Parathyroid adenoma (tissue), 2 donors: ENCODE data around the gene PRRC2B.

ENCODE experiments used
- H2AFZ ChIP-seq: fragments of 300-600 bp; sonication (generic); one replicate; pipeline ENCODE4 v1.7.0; 2017; ENCODE audit warnings: antibody characterized with exemption, mild to moderate bottlenecking
- H3K27ac ChIP-seq: fragments of 300-600 bp; sonication (generic); one replicate; pipeline ENCODE4 v1.7.0; 2017
- H3K27me3 ChIP-seq: fragments of 300-600 bp; sonication (generic); one replicate; pipeline ENCODE4 v1.7.0; 2017; ENCODE audit warnings: low read length; ENCODE audit not compliant: control insufficient read depth, insufficient read depth
- H3K36me3 ChIP-seq: fragments of 300-600 bp; sonication (generic); one replicate; pipeline ENCODE4 v1.7.0; 2017; ENCODE audit warnings: low read length; ENCODE audit not compliant: control insufficient read depth, insufficient read depth
- H3K4me1 ChIP-seq: fragments of 300-600 bp; sonication (generic); one replicate; pipeline ENCODE4 v1.7.0; 2017; ENCODE audit warnings: control low read depth
- H3K4me2 ChIP-seq: fragments of 300-600 bp; sonication (generic); one replicate; pipeline ENCODE4 v1.7.0; 2017; ENCODE audit warnings: low read length
- H3K4me3 ChIP-seq: fragments of 300-600 bp; sonication (generic); one replicate; pipeline ENCODE4 v1.7.0; 2017; ENCODE audit warnings: low read depth, low read length
- H3K79me2 ChIP-seq: fragments of 300-600 bp; sonication (generic); one replicate; pipeline ENCODE4 v1.7.0; 2017; ENCODE audit warnings: control low read depth
- H3K9ac ChIP-seq: fragments of 300-600 bp; sonication (generic); one replicate; pipeline ENCODE4 v1.7.0; 2017; ENCODE audit warnings: mild to moderate bottlenecking
- H3K9me3 ChIP-seq: fragments of 300-600 bp; sonication (generic); one replicate; pipeline ENCODE4 v1.7.0; 2017; ENCODE audit warnings: low read length; ENCODE audit not compliant: control insufficient read depth
- TF ChIP-seq, protein P1 (sequence below): fragments of 300-600 bp; sonication (generic); IDR thresholded peaks from one replicate; pipeline ENCODE4 v1.7.0; 2017; ENCODE audit warnings: antibody characterized with exemption, mild to moderate bottlenecking
- donor health status: primary hyperparathyroidism.

The PRRC2B gene

DNA sequence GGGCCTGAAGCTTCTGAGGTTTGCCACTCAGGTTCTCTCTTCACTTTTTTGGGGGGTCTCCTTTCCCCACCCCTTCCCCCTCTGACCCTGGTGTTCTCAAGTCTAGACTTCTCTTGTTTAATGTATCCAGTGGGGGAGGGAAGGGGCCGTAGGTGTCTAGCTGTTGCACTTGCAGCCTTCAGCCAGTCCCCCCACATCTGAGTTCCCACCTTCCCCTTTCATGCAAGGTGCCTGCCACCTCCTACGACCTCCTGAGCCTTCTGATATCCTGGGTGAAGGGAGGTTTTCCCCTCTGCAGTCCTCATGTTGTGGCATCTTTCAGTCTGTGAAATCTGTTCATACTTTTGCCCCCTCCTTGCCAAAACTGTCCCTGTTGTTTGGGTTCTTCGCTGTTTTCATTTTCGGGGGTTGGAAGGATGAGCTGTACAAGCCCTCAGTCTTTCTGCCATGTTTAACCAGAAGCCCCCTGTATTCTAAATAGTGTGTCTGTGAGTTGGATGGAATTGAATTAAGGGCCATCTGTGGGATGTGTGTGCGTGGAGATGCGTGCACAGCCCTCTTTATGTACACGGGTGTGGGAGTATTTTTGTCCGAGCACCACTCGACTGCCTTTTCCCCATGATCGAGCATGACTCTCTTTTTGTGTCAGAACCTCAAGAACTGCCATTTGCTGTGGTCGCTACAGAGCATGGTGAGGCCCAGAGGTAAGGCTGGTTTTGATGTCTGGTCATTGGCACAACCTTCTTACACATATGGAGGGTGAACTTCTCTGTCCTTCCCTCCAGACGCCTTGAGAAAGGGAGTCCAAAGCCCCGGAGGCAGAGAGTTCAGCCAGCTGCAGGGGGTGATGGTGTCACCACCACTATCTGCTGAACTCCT, 23.6 kb downstream of the PRRC2B start:
- peaks cover 26% of the 10 kb centered on the region for H3K4me1 ChIP-seq
- no peak overlapping the region for H3K4me3 ChIP-seq
- H3K36me3 ChIP-seq, result no peaks in the 10 kb centered on the region
- peak overlapping the region; percentile 51 for H3K27ac ChIP-seq
- no peak overlapping the region for H3K9ac ChIP-seq
- H3K27me3 ChIP-seq, result no peaks in the 10 kb centered on the region
- TF ChIP-seq, protein P1, sequence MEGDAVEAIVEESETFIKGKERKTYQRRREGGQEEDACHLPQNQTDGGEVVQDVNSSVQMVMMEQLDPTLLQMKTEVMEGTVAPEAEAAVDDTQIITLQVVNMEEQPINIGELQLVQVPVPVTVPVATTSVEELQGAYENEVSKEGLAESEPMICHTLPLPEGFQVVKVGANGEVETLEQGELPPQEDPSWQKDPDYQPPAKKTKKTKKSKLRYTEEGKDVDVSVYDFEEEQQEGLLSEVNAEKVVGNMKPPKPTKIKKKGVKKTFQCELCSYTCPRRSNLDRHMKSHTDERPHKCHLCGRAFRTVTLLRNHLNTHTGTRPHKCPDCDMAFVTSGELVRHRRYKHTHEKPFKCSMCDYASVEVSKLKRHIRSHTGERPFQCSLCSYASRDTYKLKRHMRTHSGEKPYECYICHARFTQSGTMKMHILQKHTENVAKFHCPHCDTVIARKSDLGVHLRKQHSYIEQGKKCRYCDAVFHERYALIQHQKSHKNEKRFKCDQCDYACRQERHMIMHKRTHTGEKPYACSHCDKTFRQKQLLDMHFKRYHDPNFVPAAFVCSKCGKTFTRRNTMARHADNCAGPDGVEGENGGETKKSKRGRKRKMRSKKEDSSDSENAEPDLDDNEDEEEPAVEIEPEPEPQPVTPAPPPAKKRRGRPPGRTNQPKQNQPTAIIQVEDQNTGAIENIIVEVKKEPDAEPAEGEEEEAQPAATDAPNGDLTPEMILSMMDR, result no peak
- H3K9me3 ChIP-seq, result no peaks in the 10 kb centered on the region
- H2AFZ ChIP-seq, result no peak overlapping the region
- peaks cover 44% of the 10 kb centered on the region for H3K79me2 ChIP-seq
- H3K4me2 ChIP-seq, result peak overlapping the region; percentile 6

DNA sequence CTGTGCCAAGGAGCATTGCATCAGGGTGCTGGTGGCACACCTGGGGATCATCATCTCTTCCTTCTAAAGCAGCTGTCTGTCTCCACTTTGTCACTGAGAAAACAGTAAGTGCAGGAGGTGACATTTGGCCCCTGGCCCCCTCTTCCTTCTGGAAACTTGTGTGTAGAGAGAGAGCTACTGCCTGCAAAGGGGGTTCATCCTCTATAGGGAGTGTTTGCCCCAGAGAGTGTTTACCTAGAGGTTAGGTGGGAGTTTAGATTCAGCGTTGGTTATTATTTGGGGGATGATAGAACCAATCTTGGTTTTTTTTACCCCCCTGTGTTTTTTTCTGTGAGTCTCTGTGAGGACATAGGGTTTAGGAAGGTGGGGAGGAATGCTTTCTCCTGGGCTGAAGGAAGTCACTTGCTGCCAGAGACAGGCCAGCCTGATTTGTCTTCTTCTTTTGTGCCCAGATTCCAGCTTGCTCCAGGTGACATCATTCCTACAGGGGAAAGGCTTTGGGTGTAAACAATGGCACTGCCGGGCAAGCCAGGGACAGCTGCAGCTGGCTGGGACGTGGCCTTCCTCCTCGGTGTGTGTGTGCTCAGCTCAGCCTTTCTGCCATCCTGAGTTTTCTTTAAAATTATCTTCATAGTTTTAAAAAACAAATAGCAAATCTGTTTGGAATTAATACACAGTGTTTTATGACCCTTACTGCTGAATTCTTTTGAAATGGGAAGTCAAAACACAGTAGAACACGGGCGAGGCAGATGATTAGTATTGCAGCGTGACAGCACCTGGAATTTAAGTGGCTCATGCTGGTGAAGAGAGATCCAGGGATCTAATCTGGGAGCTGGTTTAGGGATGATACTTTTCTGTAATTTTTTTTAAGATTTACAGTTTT, 24.5 kb downstream of the PRRC2B start:
- H3K4me3 ChIP-seq, result no peak overlapping the region
- peak overlapping the region; percentile 51 for H3K27ac ChIP-seq

DNA sequence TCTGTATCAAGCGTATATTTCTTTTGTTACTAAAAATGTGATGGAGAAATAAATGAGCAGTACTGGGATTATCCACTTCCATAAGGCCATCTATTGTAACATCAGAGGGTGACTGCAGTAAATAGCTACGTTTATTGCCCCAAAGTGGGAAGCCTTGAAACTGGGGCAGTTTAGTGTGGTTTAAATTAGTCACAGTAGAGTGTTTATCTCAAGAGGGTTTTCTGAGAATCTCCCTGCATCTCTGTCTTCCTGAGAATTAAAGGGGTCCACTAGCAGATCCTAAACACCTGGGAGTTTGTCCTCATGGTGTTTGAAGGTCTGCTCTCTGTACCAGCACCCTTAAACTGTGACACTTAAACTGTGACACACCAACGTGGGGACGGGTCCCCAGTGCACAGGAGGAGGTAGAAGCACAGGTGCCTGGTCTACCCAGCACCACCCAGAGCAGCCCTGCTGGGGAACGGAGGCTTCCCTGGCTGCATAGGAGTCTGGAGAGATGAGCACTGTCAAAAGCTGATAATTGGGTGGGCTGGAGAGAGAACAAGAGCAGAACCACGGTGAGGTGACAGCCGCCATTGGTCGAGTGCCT, 25.2 kb downstream of the PRRC2B start:
- TF ChIP-seq, protein P1, result no peak
- no peaks in the 10 kb centered on the region for H3K27me3 ChIP-seq
- no peak overlapping the region for H3K4me2 ChIP-seq
- peaks cover 33% of the 10 kb centered on the region for H3K4me1 ChIP-seq
- H3K4me3 ChIP-seq, result no peak overlapping the region
- no peaks in the 10 kb centered on the region for H3K9me3 ChIP-seq
- H3K9ac ChIP-seq, result no peak overlapping the region
- peaks cover 36% of the 10 kb centered on the region for H3K79me2 ChIP-seq
- no peak overlapping the region for H2AFZ ChIP-seq
- no peaks in the 10 kb centered on the region for H3K36me3 ChIP-seq
- no peak overlapping the region for H3K27ac ChIP-seq

More for the DNA sequence above, 24.5 kb downstream of the PRRC2B start:
- H2AFZ ChIP-seq, result no peak overlapping the region
- no peaks in the 10 kb centered on the region for H3K36me3 ChIP-seq
- H3K9ac ChIP-seq, result no peak overlapping the region
- no peaks in the 10 kb centered on the region for H3K27me3 ChIP-seq
- peaks cover 39% of the 10 kb centered on the region for H3K79me2 ChIP-seq
- H3K9me3 ChIP-seq, result no peaks in the 10 kb centered on the region
- H3K4me2 ChIP-seq, result peak overlapping the region; percentile 6
- TF ChIP-seq, protein P1, result no peak
- H3K4me1 ChIP-seq, result peaks cover 30% of the 10 kb centered on the region

DNA sequence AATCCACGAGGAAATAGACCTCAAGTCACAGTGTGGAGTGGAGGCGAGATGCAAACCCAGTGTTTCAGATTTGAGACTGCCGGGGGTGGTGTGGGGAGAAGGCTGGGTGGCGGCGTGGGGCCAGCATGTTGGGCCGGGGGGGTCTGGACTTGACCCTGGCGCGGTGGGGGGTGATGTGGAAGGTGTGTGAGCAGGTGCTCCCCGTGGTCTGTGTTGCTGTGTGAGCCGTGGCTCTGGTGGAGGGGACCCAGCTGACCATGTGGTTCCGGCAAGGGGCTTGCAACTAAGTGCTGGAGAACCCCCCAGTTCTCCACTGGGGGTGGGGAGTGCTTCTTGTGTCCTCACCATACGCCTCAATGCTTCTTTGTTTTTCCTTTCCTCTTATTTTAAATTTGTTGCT, 25.8 kb downstream of the PRRC2B start:
- no peak overlapping the region for H3K4me3 ChIP-seq
- TF ChIP-seq, protein P1, result no peak
- no peak overlapping the region for H3K4me2 ChIP-seq
- no peak overlapping the region for H3K27ac ChIP-seq
- no peak overlapping the region for H2AFZ ChIP-seq
- H3K27me3 ChIP-seq, result no peaks in the 10 kb centered on the region
- peaks cover 33% of the 10 kb centered on the region for H3K4me1 ChIP-seq
- H3K9ac ChIP-seq, result no peak overlapping the region
- H3K36me3 ChIP-seq, result no peaks in the 10 kb centered on the region
- H3K79me2 ChIP-seq, result peaks cover 37% of the 10 kb centered on the region
- H3K9me3 ChIP-seq, result no peaks in the 10 kb centered on the region
